Stomach (tissue), 4 donors: ENCODE measurements around the gene NUDT19.

Source experiments
- CTCF ChIP-seq, 7 experiments: fragments of 450-650 bp in 4 of 7; fragments of 200-600 bp in 3 of 7; sonication (generic) in 3 of 7; IDR thresholded peaks; one replicate each; pipeline ENCODE4 v1.5.1; 2016 to 2019; ENCODE audit warnings: antibody characterized with exemption in 7 of 7, control low read depth in 2 of 7, mild to moderate bottlenecking in 1 of 7
- EP300 ChIP-seq: sonication (generic); formaldehyde crosslinking; IDR thresholded peaks from one replicate; pipeline ENCODE4 v1.6.1; 2017; ENCODE audit warnings: antibody characterized with exemption

- TF ChIP-seq EP300 (no peak), CTCF (IDR thresholded peaks at IDR 0.05) (no peak)
Observed at GRCh38 chr19:32652894-32653598, 38.6 kb upstream of the NUDT19 start.
